Stimulated activated CD8-positive, alpha-beta memory T cell treated with anti-CD3 and anti-CD28 coated beads, Interleukin-2, amount 100 ng/mL, for 1 hour (primary cell): ENCODE results near the gene MYL4.

Experiments used
- DNase-seq, 2 donors: peaks; one replicate each; pipeline ENCODE4 v3.0.0-alpha.2; 2020; ENCODE audit warnings: low read depth in 2 of 2

The MYL4 gene

DNA sequence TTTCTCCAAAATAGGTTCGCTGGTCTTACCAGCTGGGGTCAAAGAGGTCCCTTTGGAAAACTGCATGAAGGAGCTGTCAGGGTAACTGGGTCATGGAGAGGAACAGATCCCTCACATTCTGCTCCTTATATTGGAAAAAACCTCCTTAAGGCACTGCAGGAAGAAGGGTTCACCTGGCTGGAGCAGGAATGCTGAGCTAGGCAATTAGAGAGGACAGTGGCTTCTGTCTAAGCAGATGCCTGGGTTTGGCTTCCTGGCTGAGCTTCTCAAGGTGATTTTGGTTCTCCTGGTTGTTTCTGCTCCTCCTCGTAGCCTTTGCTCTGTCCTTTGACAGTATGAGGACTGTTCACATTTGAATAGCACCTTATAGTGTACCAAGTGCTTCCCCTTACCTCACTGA lies 64.1 kb downstream of the MYL4 start:
- no peak for DNase-seq
